GM15510 (cell line): Measurements from ENCODE around the gene PLEKHG4.

Source experiments
- POLR2A ChIP-seq: IDR thresholded peaks from 3 replicates; pipeline ENCODE4 v1.6.1; 2011; ENCODE audit warnings: borderline replicate concordance; ENCODE audit not compliant: insufficient read length; ENCODE audit errors: extremely low read depth

Gene PLEKHG4

GRCh38 chr16:67249178-67250044 lies 29.9 kb upstream of the PLEKHG4 start:
- TF ChIP-seq POLR2A, result no peak

- TF ChIP-seq POLR2A, result no peak
Observed at GRCh38 chr16:67250045-67250327, 29.3 kb upstream of the PLEKHG4 start.

- no peak for TF ChIP-seq POLR2A
Observed at GRCh38 chr16:67252609-67253497, 26.5 kb upstream of the PLEKHG4 start.

- no peak for TF ChIP-seq POLR2A
Observed at GRCh38 chr16:67254801-67255552, 24.4 kb upstream of the PLEKHG4 start.

GRCh38 chr16:67255553-67256221 lies 23.6 kb upstream of the PLEKHG4 start:
- TF ChIP-seq POLR2A, result no peak

GRCh38 chr16:67256701-67257230 lies 22.6 kb upstream of the PLEKHG4 start:
- TF ChIP-seq POLR2A, result no peak

GRCh38 chr16:67257486-67258160 lies 21.7 kb upstream of the PLEKHG4 start:
- TF ChIP-seq POLR2A, result no peak

- no peak for TF ChIP-seq POLR2A
Observed at GRCh38 chr16:67258161-67258835, 21.0 kb upstream of the PLEKHG4 start.

GRCh38 chr16:67259705-67260104 lies 19.6 kb upstream of the PLEKHG4 start:
- no peak for TF ChIP-seq POLR2A

GRCh38 chr16:67260426-67261063 lies 18.8 kb upstream of the PLEKHG4 start:
- TF ChIP-seq POLR2A, result no peak

GRCh38 chr16:67263201-67263600 lies 16.1 kb upstream of the PLEKHG4 start:
- TF ChIP-seq POLR2A, result no peak

- no peak for TF ChIP-seq POLR2A
Observed at GRCh38 chr16:67264277-67264676, 15.1 kb upstream of the PLEKHG4 start.

GRCh38 chr16:67264866-67265265 lies 14.5 kb upstream of the PLEKHG4 start:
- no peak for TF ChIP-seq POLR2A
